Measurements from ENCODE around the gene SHOC2. TPM values are rescaled to one million over a fixed set of nuclear protein-coding genes. Genes with fewer than 3 reads are reported as not detected.

Gene SHOC2
- polyA plus RNA-seq, 1 donor from 2014 or later: 46.0 TPM

GRCh38 chr10:111039522-111039921 lies 120.1 kb downstream of the SHOC2 start:
- no peak overlapping the region for H3K4me2 ChIP-seq (ENCODE audit: low read length)
- no peak overlapping the region for H3K27ac ChIP-seq (ENCODE audit: low read length)
- no peaks in the 10 kb centered on the region for H3F3A ChIP-seq (ENCODE audit: insufficient read depth, low read length, poor library complexity, severe bottlenecking)
- no peaks in the 10 kb centered on the region for H3K27me3 ChIP-seq (ENCODE audit: insufficient read depth, low read depth, low read length)
- no peaks in the 10 kb centered on the region for H3K79me2 ChIP-seq (replicated peaks; ENCODE audit: insufficient read depth, low read length)
- H3K36me3 ChIP-seq (ENCODE audit: insufficient read depth, low read length): no peaks in the 10 kb centered on the region
- H3K9ac ChIP-seq (ENCODE audit: low read length): no peak overlapping the region
- peaks cover 12% of the 10 kb centered on the region for H3K9me3 ChIP-seq (ENCODE audit: low read length)
- TF ChIP-seq POLR2AphosphoS5 (IDR thresholded peaks at IDR 0.05): no peak
- no peak for TF ChIP-seq TAF1 (IDR thresholded peaks at IDR 0.05; ENCODE audit: low read depth)
- H3K4me3 ChIP-seq (ENCODE audit: low read length): no peak overlapping the region
- no peaks in the 10 kb centered on the region for H3K9me2 ChIP-seq (ENCODE audit: insufficient read depth, low read length)
- no peaks in the 10 kb centered on the region for H4K20me1 ChIP-seq (ENCODE audit: insufficient read depth)
- H2AFZ ChIP-seq (ENCODE audit: low read depth, low read length): no peak overlapping the region

- Histone ChIP-seq H3K36me3 (ENCODE audit: insufficient read depth, low read length) (no peaks in the 10 kb centered on the region), H3K4me2 (ENCODE audit: low read length) (no peak overlapping the region), H3F3A (ENCODE audit: insufficient read depth, low read length, poor library complexity, severe bottlenecking) (no peaks in the 10 kb centered on the region), H3K9me3 (ENCODE audit: low read length) (peaks cover 10% of the 10 kb centered on the region), H2AFZ (ENCODE audit: low read depth, low read length) (no peak overlapping the region), H3K27me3 (ENCODE audit: insufficient read depth, low read depth, low read length) (no peaks in the 10 kb centered on the region), H3K27ac (ENCODE audit: low read length) (no peak overlapping the region), H3K9ac (ENCODE audit: low read length) (no peak overlapping the region), H3K9me2 (ENCODE audit: insufficient read depth, low read length) (no peaks in the 10 kb centered on the region), H4K20me1 (ENCODE audit: insufficient read depth) (no peaks in the 10 kb centered on the region), H3K4me3 (ENCODE audit: low read length) (no peak overlapping the region), H3K79me2 (replicated peaks; ENCODE audit: insufficient read depth, low read length) (no peaks in the 10 kb centered on the region)
- TF ChIP-seq RAD21 (conservative IDR thresholded peaks at IDR 0.05) (no peak), EP300 (conservative IDR thresholded peaks at IDR 0.05; ENCODE audit: poor library complexity, severe bottlenecking) (no peak), SMC3 (conservative IDR thresholded peaks at IDR 0.05; ENCODE audit: poor library complexity) (no peak), TAF1 (IDR thresholded peaks at IDR 0.05; ENCODE audit: low read depth) (no peak), EZH2 (IDR thresholded peaks at IDR 0.05; ENCODE audit: borderline replicate concordance, insufficient read depth, low read length, poor library complexity, severe bottlenecking) (no peak), MXI1 (conservative IDR thresholded peaks at IDR 0.05; ENCODE audit: poor library complexity, severe bottlenecking) (no peak)
These were observed 137.6 kb downstream of the SHOC2 start for GRCh38 chr10:111057006-111057405.

Small RNA genes lying within 50 kb of the gene (small RNA-seq; reads per million reads assigned to genes)
- gene MIR548E: 0 to 2.5 (median 2.2) reads per million in 3 experiments

Other genes starting within 250 kb of the SHOC2 start
- gene PDCD4, start 47.7 kb upstream of the SHOC2 start, polyA plus RNA-seq: 53.1 and 83.5 TPM in 2 replicates
- 73.3 and 74.5 TPM in 2 replicates for gene BBIP1, start 424 bp upstream of the SHOC2 start, polyA plus RNA-seq
- 1.5 and 2.5 TPM in 2 replicates for gene ADRA2A, start 157.4 kb downstream of the SHOC2 start, polyA plus RNA-seq